Panc1 (cell line): ENCODE results near the gene HOXA13. TPM values are rescaled to one million over a fixed set of nuclear protein-coding genes. Genes with fewer than 3 reads are reported as not detected.

ENCODE experiments used
- ATAC-seq: fragments of 200-7000 bp; cut with Tn5 transposase; 2 replicates; pipeline ENCODE4 v1.9.1; 2020; ENCODE audit warnings: mild to moderate bottlenecking, moderate library complexity
- BruUV-seq: library from RNA; stranded (reverse); fragments of 400-500 nt; replicated peaks from 2 replicates; lab custom pipeline; 2021; lab: Mats Ljungman, UMichigan
- CTCF ChIA-PET: fragments of 300-600 bp; sonication (Branson Sonifier 250); formaldehyde crosslinking; loops from one replicate; lab custom pipeline; 2022; ENCODE audit warnings: antibody characterized with exemption; lab: Charles Lee
- POLR2A ChIA-PET: fragments of 300-600 bp; sonication (Branson Sonifier 250); formaldehyde crosslinking; loops from one replicate; lab custom pipeline; 2022; ENCODE audit warnings: antibody characterized with exemption; lab: Charles Lee
- DNase-seq: peaks from one replicate; pipeline ENCODE4 v3.0.0-alpha.2; 2010; ENCODE audit warnings: low read depth, low spot score
- H3K27ac ChIP-seq: 2 replicates; pipeline ENCODE4 v1.5.1; 2011; ENCODE audit warnings: mild to moderate bottlenecking, low read length, inconsistent platforms
- H3K27me3 ChIP-seq: fragments of 200-500 bp; sonication (Bioruptor generic); 2 replicates; pipeline ENCODE4 v1.6.0; 2014; ENCODE audit warnings: low read length, inconsistent platforms; ENCODE audit not compliant: control insufficient read depth, insufficient read depth
- H3K36me3 ChIP-seq: fragments of 200-500 bp; sonication (Bioruptor generic); 2 replicates; pipeline ENCODE4 v1.5.1; 2014; ENCODE audit warnings: inconsistent platforms, mild to moderate bottlenecking, low read length, moderate library complexity; ENCODE audit not compliant: control insufficient read depth, insufficient read depth
- H3K4me1 ChIP-seq: 2 replicates; pipeline ENCODE4 v1.5.1; 2011; ENCODE audit warnings: inconsistent platforms, mild to moderate bottlenecking, low read length, moderate library complexity; ENCODE audit not compliant: control insufficient read depth, insufficient read depth
- H3K4me3 ChIP-seq, 2 experiments: 2 replicates each; pipeline ENCODE4 v1.5.1; 2011 to 2012; ENCODE audit warnings: low read depth in 2 of 2, low read length in 2 of 2, mild to moderate bottlenecking in 2 of 2, inconsistent platforms in 1 of 2, moderate library complexity in 1 of 2
- H3K9me3 ChIP-seq: fragments of 200-500 bp; sonication (Bioruptor generic); 2 replicates; pipeline ENCODE4 v1.5.1; 2014; ENCODE audit warnings: low read depth, mild to moderate bottlenecking, inconsistent platforms, low read length, moderate library complexity; ENCODE audit not compliant: control insufficient read depth, insufficient read depth
- POLR2AphosphoS5 ChIP-seq: IDR thresholded peaks from 2 replicates; pipeline ENCODE4 v1.6.1; 2012; ENCODE audit warnings: mild to moderate bottlenecking, low read depth, low read length, moderate library complexity
- SIN3A ChIP-seq: IDR thresholded peaks from 2 replicates; pipeline ENCODE4 v1.6.1; 2012; ENCODE audit warnings: low read depth, mild to moderate bottlenecking, low read length, moderate library complexity, borderline replicate concordance; ENCODE audit not compliant: insufficient read depth
- TCF7L2 ChIP-seq: IDR thresholded peaks from 2 replicates; pipeline ENCODE4 v1.6.1; 2011; ENCODE audit warnings: mild to moderate bottlenecking, low read depth, low read length, inconsistent platforms
- in situ Hi-C: cut with HindIII; loops from 2 replicates; pipeline ENCODE4 v1.10.0; 2016; ENCODE audit warnings: low sequenced_read_pairs, low pct_unique_long_range_greater_than_20kb
- intact Hi-C: fragments of 100-400 bp; cut with micrococcal nuclease; formaldehyde crosslinking; loops from one replicate; pipeline ENCODE4 v1.10.0; 2022; ENCODE audit not compliant: unreplicated experiment
- microRNA-seq: library from miRNA; unstranded; fragments of <30 nt; microRNA quantifications from one replicate; pipeline ENCODE4 v1.1.0, GENCODE V29; 2020; ENCODE audit not compliant: unreplicated experiment
- total RNA-seq: library from RNA; stranded (reverse); gene quantifications from one replicate; pipeline ENCODE4 v1.2.1, GENCODE V29; 2021; ENCODE audit not compliant: unreplicated experiment
- TF ChIP-seq, protein P1 (sequence below), 2 experiments: IDR thresholded peaks; 2 replicates each; pipeline ENCODE4 v1.6.1; 2011 to 2012; ENCODE audit warnings: low read depth in 2 of 2, control low read depth in 1 of 2, low read length in 1 of 2, mild to moderate bottlenecking in 1 of 2, moderate library complexity in 1 of 2; ENCODE audit not compliant: insufficient read depth in 1 of 2
- TF ChIP-seq, protein P2 (sequence below): fragments of 450-650 bp; IDR thresholded peaks from 2 replicates; pipeline ENCODE4 v1.5.1; 2017; ENCODE audit warnings: mild to moderate bottlenecking

HOXA13 gene
- total RNA-seq, 1 experiment from 2014 or later = 1.2 TPM

DNA sequence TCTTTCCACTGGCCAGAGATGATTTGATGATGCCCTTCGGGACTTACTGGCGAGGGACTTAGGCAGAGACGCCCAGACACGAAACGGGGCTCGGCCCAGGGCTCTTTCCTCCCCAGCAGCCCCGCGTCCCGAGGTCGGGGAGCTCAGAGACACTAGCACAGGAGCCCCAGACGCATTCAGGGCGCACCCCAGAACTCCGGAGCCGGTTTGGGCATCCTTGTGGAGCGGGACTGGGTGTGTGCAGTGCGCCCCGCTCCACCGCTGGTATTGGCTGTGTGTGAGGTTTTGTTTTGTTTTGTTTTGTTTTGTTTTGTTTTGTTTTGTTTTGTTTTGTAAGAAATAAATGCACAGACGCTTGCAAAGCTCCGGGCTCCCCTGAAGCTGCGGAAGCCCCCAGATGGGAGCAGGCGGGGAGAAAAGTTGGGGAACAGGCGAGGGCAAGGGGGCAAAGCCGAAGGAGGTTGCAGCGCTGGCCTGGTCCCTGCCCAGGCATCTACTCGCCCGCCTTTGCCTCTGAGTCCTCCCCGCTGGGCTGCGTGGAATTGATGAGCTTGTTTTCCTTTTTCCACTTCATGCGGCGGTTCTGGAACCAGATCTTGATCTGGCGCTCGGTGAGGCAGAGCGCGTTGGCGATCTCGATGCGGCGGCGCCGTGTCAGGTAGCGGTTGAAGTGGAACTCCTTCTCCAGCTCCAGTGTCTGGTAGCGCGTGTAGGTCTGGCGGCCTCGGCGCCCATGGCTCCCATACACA, 54.6 kb downstream of the HOXA13 start:
- H3K36me3 ChIP-seq = no peaks in the 10 kb centered on the region
- H3K4me3 ChIP-seq = no peak overlapping the region
- in situ Hi-C loops = no loop called here
- no peak overlapping the region for H3K27ac ChIP-seq
- BruUV-seq = no TSS peak
- H3K4me1 ChIP-seq = peaks cover 30% of the 10 kb centered on the region
- no peaks in the 10 kb centered on the region for H3K27me3 ChIP-seq
- DNase-seq (no peak), ATAC-seq (no peak)
- intact Hi-C loops = no loop called here
- no peaks in the 10 kb centered on the region for H3K9me3 ChIP-seq
- TF ChIP-seq POLR2AphosphoS5 (no peak), TCF7L2 (no peak), SIN3A (no peak)
- TF ChIP-seq, protein P1, sequence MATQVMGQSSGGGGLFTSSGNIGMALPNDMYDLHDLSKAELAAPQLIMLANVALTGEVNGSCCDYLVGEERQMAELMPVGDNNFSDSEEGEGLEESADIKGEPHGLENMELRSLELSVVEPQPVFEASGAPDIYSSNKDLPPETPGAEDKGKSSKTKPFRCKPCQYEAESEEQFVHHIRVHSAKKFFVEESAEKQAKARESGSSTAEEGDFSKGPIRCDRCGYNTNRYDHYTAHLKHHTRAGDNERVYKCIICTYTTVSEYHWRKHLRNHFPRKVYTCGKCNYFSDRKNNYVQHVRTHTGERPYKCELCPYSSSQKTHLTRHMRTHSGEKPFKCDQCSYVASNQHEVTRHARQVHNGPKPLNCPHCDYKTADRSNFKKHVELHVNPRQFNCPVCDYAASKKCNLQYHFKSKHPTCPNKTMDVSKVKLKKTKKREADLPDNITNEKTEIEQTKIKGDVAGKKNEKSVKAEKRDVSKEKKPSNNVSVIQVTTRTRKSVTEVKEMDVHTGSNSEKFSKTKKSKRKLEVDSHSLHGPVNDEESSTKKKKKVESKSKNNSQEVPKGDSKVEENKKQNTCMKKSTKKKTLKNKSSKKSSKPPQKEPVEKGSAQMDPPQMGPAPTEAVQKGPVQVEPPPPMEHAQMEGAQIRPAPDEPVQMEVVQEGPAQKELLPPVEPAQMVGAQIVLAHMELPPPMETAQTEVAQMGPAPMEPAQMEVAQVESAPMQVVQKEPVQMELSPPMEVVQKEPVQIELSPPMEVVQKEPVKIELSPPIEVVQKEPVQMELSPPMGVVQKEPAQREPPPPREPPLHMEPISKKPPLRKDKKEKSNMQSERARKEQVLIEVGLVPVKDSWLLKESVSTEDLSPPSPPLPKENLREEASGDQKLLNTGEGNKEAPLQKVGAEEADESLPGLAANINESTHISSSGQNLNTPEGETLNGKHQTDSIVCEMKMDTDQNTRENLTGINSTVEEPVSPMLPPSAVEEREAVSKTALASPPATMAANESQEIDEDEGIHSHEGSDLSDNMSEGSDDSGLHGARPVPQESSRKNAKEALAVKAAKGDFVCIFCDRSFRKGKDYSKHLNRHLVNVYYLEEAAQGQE (IDR thresholded peaks at IDR 0.05; ENCODE audit: insufficient read depth in 1 of 2, low read depth in 2 of 2, low read length in 1 of 2) = no peak
- TF ChIP-seq, protein P2, sequence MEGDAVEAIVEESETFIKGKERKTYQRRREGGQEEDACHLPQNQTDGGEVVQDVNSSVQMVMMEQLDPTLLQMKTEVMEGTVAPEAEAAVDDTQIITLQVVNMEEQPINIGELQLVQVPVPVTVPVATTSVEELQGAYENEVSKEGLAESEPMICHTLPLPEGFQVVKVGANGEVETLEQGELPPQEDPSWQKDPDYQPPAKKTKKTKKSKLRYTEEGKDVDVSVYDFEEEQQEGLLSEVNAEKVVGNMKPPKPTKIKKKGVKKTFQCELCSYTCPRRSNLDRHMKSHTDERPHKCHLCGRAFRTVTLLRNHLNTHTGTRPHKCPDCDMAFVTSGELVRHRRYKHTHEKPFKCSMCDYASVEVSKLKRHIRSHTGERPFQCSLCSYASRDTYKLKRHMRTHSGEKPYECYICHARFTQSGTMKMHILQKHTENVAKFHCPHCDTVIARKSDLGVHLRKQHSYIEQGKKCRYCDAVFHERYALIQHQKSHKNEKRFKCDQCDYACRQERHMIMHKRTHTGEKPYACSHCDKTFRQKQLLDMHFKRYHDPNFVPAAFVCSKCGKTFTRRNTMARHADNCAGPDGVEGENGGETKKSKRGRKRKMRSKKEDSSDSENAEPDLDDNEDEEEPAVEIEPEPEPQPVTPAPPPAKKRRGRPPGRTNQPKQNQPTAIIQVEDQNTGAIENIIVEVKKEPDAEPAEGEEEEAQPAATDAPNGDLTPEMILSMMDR = no peak
- ChIA-PET CTCF (interaction anchor here (0.6 kb wide), 1 partner anchor 463 kb away, joined by 3 read pairs; no protein-coding TSS in a partner anchor), POLR2A (interaction anchor here (0.6 kb wide), 1 partner anchor 343 kb away, joined by 3 read pairs; no protein-coding TSS in a partner anchor)

DNA sequence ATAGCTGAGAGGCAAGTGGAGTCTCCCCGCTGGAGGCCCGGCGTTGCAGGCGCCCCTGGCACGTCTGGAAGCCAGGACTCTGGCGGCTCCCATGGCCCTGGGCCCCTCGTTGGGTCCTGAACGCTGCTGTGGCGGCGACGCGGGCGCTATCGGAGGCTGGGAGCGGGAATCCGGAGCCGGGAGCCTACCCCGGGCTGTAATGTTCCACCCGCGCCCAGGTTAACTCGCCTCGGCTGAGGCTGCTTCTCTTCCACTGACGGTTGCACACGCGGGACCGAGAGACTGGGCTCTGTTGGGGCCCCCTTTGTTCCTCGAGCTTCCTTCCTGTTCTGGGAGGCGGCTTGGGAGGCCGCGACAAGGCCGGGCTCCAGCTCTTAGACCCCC, 55.1 kb downstream of the HOXA13 start:
- Histone ChIP-seq H3K27ac (no peak overlapping the region), H3K4me3 (no peak overlapping the region), H3K4me1 (peaks cover 27% of the 10 kb centered on the region), H3K9me3 (no peaks in the 10 kb centered on the region), H3K36me3 (no peaks in the 10 kb centered on the region), H3K27me3 (no peaks in the 10 kb centered on the region)
- DNase-seq (no peak), ATAC-seq (no peak)
- TF ChIP-seq, protein P1 (IDR thresholded peaks at IDR 0.05; ENCODE audit: insufficient read depth in 1 of 2, low read depth in 2 of 2, low read length in 1 of 2) = no peak
- TF ChIP-seq SIN3A (no peak), TCF7L2 (no peak), POLR2AphosphoS5 (no peak)
- BruUV-seq = no TSS peak
- intact Hi-C loops (no loop called here), in situ Hi-C loops (loop anchor here (5.0 kb wide), 1 partner anchor 287 kb away; no protein-coding TSS in a partner anchor)
- CTCF ChIA-PET = no interaction called here
- POLR2A ChIA-PET = no interaction called here

Small RNA genes lying within 50 kb of the gene (microRNA-seq; reads per million reads assigned to microRNA genes)
- 160 reads per million, percentile 61 among the genes with 10 or more reads in this experiment for gene MIR196B

Other genes starting within 250 kb of the HOXA13 start
- 8.8 TPM for gene HOXA1, start 104.1 kb downstream of the HOXA13 start, total RNA-seq
- 2.9 TPM for gene HOXA2, start 97.4 kb downstream of the HOXA13 start, total RNA-seq
- gene HOXA4, start 69.3 kb downstream of the HOXA13 start, total RNA-seq = 0.39 TPM
- 3.9 TPM for gene HOXA5, start 56.4 kb downstream of the HOXA13 start, total RNA-seq
- gene HOXA6, start 52.3 kb downstream of the HOXA13 start, total RNA-seq = 3.3 TPM
- 30.2 TPM for gene HOXA3, start 47.5 kb downstream of the HOXA13 start, total RNA-seq
- not detected for gene HOXA7, start 43.4 kb downstream of the HOXA13 start, total RNA-seq
- gene HOXA9, start 34.6 kb downstream of the HOXA13 start, total RNA-seq = not detected
- gene HOXA10, start 25.8 kb downstream of the HOXA13 start, total RNA-seq = 0.41 TPM
- gene HOXA11, start 14.9 kb downstream of the HOXA13 start, total RNA-seq = 0.57 TPM
- gene EVX1, start 42.7 kb upstream of the HOXA13 start, total RNA-seq = 0.10 TPM